Thoracic aorta (tissue), 2 donors: Measurements from ENCODE around the gene RAC3. TPM values are rescaled to one million over a fixed set of nuclear protein-coding genes. Genes with fewer than 3 reads are reported as not detected.

ENCODE experiments used
- ATAC-seq: fragments of 150-250 bp; one replicate; pipeline ENCODE4 v1.8.0; 2017; ENCODE audit warnings: low read depth; ENCODE audit not compliant: insufficient number of reproducible peaks, low FRiP score
- DNase-seq: peaks from one replicate; pipeline ENCODE4 v3.0.0-alpha.2; 2020; ENCODE audit warnings: low spot score
- H3K27ac ChIP-seq, 2 donors: fragments of 200-600 bp; sonication (generic); 1 replicate in 1 of 2; 2 replicates in 1 of 2; pipeline ENCODE4 v1.5.1; 2016; ENCODE audit warnings: mild to moderate bottlenecking in 2 of 2, moderate library complexity in 2 of 2
- H3K27me3 ChIP-seq: fragments of 200-600 bp; sonication (generic); replicated peaks from 2 replicates; pipeline ENCODE4 v1.6.0; 2016; ENCODE audit warnings: mild to moderate bottlenecking; ENCODE audit not compliant: insufficient read depth
- H3K36me3 ChIP-seq: fragments of 200-600 bp; sonication (generic); one replicate; pipeline ENCODE4 v1.5.1; 2016
- H3K4me1 ChIP-seq, 2 donors: fragments of 200-600 bp; sonication (generic); 1 replicate in 1 of 2; 2 replicates in 1 of 2; pipeline versions ENCODE4 v1.5.1 to v1.6.0; 2016; ENCODE audit warnings: low read depth in 2 of 2, mild to moderate bottlenecking in 1 of 2; ENCODE audit not compliant: control insufficient read depth in 1 of 2
- H3K4me3 ChIP-seq: fragments of 200-600 bp; sonication (generic); 2 replicates; pipeline ENCODE4 v1.5.1; 2016; ENCODE audit warnings: mild to moderate bottlenecking
- H3K9me3 ChIP-seq: fragments of 200-600 bp; sonication (generic); 2 replicates; pipeline ENCODE4 v1.5.1; 2016
- total RNA-seq, 2 donors: library from RNA; depleted of rRNA; stranded (reverse); fragments of >200 nt; gene quantifications; one replicate each; pipeline versions ENCODE4 v1.1.0 to v1.2.3, GENCODE V29; 2016
- TF ChIP-seq, protein P1 (sequence below): fragments of 200-600 bp; sonication (generic); IDR thresholded peaks from one replicate; pipeline ENCODE4 v1.5.1; 2019; ENCODE audit warnings: antibody characterized with exemption

The RAC3 gene
- total RNA-seq, 2 donors from 2014 or later = 1.8 TPM; not detected in 1

DNA sequence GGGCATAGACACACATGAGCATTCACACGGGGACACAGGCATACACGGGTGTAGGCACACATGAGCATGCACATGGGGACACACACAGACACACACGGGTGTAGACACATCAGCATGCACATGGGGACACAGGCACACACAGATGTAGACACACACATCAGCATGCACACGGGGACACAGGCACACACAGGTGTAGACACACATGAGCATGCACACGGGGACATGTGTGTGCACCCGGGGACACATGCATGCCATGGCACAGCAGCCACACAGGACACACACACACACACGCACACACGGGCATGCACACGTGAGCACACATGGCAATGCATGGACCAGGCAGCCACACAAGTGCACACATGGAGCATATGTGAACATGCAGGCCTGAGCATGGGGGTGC is 11.2 kb downstream of the RAC3 start:
- no peaks in the 10 kb centered on the region for H3K9me3 ChIP-seq
- H3K4me3 ChIP-seq = no peak overlapping the region
- peaks cover 0 to 5% of the 10 kb centered on the region in 2 donors for H3K4me1 ChIP-seq
- ATAC-seq (no peak), DNase-seq (no peak)
- H3K36me3 ChIP-seq = no peaks in the 10 kb centered on the region
- TF ChIP-seq, protein P1, sequence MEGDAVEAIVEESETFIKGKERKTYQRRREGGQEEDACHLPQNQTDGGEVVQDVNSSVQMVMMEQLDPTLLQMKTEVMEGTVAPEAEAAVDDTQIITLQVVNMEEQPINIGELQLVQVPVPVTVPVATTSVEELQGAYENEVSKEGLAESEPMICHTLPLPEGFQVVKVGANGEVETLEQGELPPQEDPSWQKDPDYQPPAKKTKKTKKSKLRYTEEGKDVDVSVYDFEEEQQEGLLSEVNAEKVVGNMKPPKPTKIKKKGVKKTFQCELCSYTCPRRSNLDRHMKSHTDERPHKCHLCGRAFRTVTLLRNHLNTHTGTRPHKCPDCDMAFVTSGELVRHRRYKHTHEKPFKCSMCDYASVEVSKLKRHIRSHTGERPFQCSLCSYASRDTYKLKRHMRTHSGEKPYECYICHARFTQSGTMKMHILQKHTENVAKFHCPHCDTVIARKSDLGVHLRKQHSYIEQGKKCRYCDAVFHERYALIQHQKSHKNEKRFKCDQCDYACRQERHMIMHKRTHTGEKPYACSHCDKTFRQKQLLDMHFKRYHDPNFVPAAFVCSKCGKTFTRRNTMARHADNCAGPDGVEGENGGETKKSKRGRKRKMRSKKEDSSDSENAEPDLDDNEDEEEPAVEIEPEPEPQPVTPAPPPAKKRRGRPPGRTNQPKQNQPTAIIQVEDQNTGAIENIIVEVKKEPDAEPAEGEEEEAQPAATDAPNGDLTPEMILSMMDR = no peak
- no peak overlapping the region for H3K27ac ChIP-seq
- H3K27me3 ChIP-seq = no peaks in the 10 kb centered on the region

DNA sequence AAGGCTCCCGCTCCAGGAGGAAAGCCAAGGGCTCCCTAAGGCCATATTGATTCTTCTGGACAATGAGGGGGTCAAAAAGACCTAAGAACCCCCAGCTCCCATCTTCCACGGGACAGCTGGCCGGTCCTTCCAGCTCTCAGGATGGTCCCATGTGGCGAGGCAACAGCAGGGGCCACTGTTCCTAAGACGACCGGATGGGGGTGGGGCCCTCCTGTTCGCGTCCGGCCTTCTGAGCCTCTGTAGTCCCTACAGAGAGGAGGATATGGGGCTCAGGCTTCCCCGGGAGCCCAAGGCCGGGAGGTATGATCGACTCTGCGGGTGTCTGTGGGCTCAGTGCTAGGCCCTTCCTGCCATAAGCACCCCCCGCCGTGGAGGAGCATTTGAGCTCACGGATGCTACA is 12.0 kb downstream of the RAC3 start:
- no peaks in the 10 kb centered on the region for H3K9me3 ChIP-seq
- ATAC-seq = no peak
- H3K27ac ChIP-seq = no peak overlapping the region
- no peaks in the 10 kb centered on the region for H3K4me1 ChIP-seq
- H3K4me3 ChIP-seq = no peak overlapping the region
- DNase-seq = no peak
- TF ChIP-seq, protein P1 = no peak
- H3K36me3 ChIP-seq = peaks cover 2% of the 10 kb centered on the region
- no peaks in the 10 kb centered on the region for H3K27me3 ChIP-seq

DNA sequence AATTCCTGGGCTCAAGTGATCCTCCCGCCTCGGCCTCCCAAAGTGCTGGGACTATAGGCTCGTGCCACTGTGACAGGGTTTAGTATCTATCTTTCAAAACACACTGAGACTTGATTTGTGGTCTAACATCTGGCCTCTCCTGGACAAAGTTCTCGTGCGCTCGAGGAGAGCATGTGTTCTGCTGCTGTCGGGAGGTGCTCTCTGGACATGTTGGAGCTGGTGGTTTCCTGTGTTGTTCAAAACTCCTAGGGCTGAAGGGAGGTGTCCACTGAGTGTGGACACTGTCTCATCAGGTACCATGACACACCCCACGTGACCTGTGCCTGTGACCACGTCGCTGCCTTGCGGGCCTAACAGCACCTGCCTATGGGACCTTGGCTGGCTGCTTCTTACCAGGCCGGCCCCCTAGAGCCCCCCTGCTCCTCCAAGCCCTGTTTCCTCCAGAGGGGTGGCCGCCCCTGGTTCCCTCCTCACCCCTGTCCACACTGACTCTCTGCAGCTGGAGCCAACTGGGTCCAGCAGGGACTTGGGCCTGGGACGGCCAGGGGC is 14.5 kb downstream of the RAC3 start:
- Histone ChIP-seq H3K4me1 (peaks cover 0 to 18% of the 10 kb centered on the region in 2 donors), H3K27me3 (no peaks in the 10 kb centered on the region), H3K9me3 (no peaks in the 10 kb centered on the region), H3K4me3 (no peak overlapping the region), H3K36me3 (peaks cover 10% of the 10 kb centered on the region), H3K27ac (no peak overlapping the region)
- DNase-seq (no peak), ATAC-seq (no peak)
- TF ChIP-seq, protein P1 = no peak

DNA sequence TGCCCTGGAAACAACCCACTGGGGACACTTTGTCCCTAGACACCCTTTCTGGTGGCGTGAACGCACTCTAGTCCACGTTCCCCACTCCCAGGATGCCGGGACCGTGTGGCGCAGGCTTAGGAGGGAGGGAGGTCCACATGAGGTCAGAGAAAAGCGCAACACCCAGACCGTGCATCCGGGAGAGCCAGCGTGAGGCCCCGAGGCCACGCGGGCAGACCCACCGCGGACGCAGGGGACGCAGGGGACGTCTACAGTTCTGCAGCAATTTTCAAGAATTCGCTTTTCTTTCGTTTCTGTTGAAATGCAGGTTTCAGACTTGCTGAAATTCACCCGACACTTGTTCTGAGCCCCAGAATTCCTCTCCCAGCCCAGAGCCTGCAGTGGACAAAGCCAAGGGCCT is 15.4 kb downstream of the RAC3 start:
- no peak overlapping the region for H3K27ac ChIP-seq
- peaks cover 0 to 19% of the 10 kb centered on the region in 2 donors for H3K4me1 ChIP-seq
- H3K27me3 ChIP-seq = no peaks in the 10 kb centered on the region
- no peaks in the 10 kb centered on the region for H3K9me3 ChIP-seq
- ATAC-seq (no peak), DNase-seq (no peak)
- no peak overlapping the region for H3K4me3 ChIP-seq
- TF ChIP-seq, protein P1 = no peak
- H3K36me3 ChIP-seq = peaks cover 10% of the 10 kb centered on the region

DNA sequence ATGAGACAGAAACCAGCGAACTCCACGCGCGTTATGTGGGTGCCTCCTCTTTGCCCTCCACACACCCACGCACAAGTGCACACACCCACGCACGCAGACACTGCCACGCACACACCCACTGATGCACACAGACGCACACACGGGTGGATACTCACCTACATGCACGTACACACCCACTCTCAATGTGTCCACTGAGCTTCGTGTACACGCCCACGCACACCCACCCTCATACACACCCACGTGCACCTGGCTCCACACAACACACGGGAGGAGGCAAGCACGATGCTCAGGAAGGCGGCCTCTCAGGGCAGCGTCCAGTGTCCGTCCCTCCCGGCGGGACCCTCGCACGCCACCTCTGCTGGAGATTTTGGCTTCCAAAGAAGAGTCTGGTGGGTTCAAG is 15.9 kb downstream of the RAC3 start:
- ATAC-seq (no peak), DNase-seq (no peak)
- Histone ChIP-seq H3K36me3 (peaks cover 10% of the 10 kb centered on the region), H3K27me3 (no peaks in the 10 kb centered on the region), H3K27ac (no peak overlapping the region), H3K4me1 (peaks cover 2 to 21% of the 10 kb centered on the region in 2 donors), H3K4me3 (no peak overlapping the region), H3K9me3 (no peaks in the 10 kb centered on the region)
- TF ChIP-seq, protein P1 = no peak
